ENCODE results near the gene BAHD1.

Gene BAHD1

GRCh38 chr15:40493089-40493840, 52.5 kb downstream of the BAHD1 start:
- Histone ChIP-seq H3K27ac (ENCODE audit: low read length) (no peak overlapping the region), H3K27me3 (ENCODE audit: low read depth, low read length) (no peaks in the 10 kb centered on the region), H3K4me1 (ENCODE audit: control insufficient read depth in 1 of 2, insufficient read depth in 2 of 2, low read length in 2 of 2) (no peaks in the 10 kb centered on the region), H3K4me3 (ENCODE audit: low read depth in 1 of 2, low read length in 2 of 2) (no peak overlapping the region), H3K9me3 (ENCODE audit: control insufficient read depth in 1 of 2, low read length in 2 of 2) (no peaks in the 10 kb centered on the region), H3K36me3 (ENCODE audit: control insufficient read depth in 1 of 2, insufficient read depth in 2 of 2, low read length in 2 of 2) (no peaks in the 10 kb centered on the region)

GRCh38 chr15:40495516-40495915, 54.8 kb downstream of the BAHD1 start:
- Histone ChIP-seq H3K27ac (ENCODE audit: low read length) (no peak overlapping the region), H3K27me3 (ENCODE audit: low read depth, low read length) (no peaks in the 10 kb centered on the region), H3K9me3 (ENCODE audit: control insufficient read depth in 1 of 2, low read length in 2 of 2) (no peaks in the 10 kb centered on the region), H3K4me1 (ENCODE audit: control insufficient read depth in 1 of 2, insufficient read depth in 2 of 2, low read length in 2 of 2) (no peaks in the 10 kb centered on the region), H3K4me3 (ENCODE audit: low read depth in 1 of 2, low read length in 2 of 2) (no peak overlapping the region), H3K36me3 (ENCODE audit: control insufficient read depth in 1 of 2, insufficient read depth in 2 of 2, low read length in 2 of 2) (no peaks in the 10 kb centered on the region)

GRCh38 chr15:40498418-40498817, 57.7 kb downstream of the BAHD1 start:
- H3K4me3 ChIP-seq (ENCODE audit: low read depth in 1 of 2, low read length in 2 of 2), result no peak overlapping the region
- H3K9me3 ChIP-seq (ENCODE audit: control insufficient read depth in 1 of 2, low read length in 2 of 2), result no peaks in the 10 kb centered on the region
- no peaks in the 10 kb centered on the region for H3K27me3 ChIP-seq (ENCODE audit: low read depth, low read length)
- no peak overlapping the region for H3K27ac ChIP-seq (ENCODE audit: low read length)
- no peaks in the 10 kb centered on the region for H3K4me1 ChIP-seq (ENCODE audit: control insufficient read depth in 1 of 2, insufficient read depth in 2 of 2, low read length in 2 of 2)
- H3K36me3 ChIP-seq (ENCODE audit: control insufficient read depth in 1 of 2, insufficient read depth in 2 of 2, low read length in 2 of 2), result no peaks in the 10 kb centered on the region

- Histone ChIP-seq H3K9me3 (ENCODE audit: control insufficient read depth in 1 of 2, low read length in 2 of 2) (no peaks in the 10 kb centered on the region), H3K36me3 (ENCODE audit: control insufficient read depth in 1 of 2, insufficient read depth in 2 of 2, low read length in 2 of 2) (no peaks in the 10 kb centered on the region), H3K27me3 (ENCODE audit: low read depth, low read length) (no peaks in the 10 kb centered on the region), H3K27ac (ENCODE audit: low read length) (no peak overlapping the region), H3K4me3 (ENCODE audit: low read depth in 1 of 2, low read length in 2 of 2) (no peak overlapping the region), H3K4me1 (ENCODE audit: control insufficient read depth in 1 of 2, insufficient read depth in 2 of 2, low read length in 2 of 2) (no peaks in the 10 kb centered on the region)
These were observed 58.1 kb downstream of the BAHD1 start for GRCh38 chr15:40498891-40499290.

GRCh38 chr15:40499931-40500330, 59.2 kb downstream of the BAHD1 start:
- Histone ChIP-seq H3K4me3 (ENCODE audit: low read depth in 1 of 2, low read length in 2 of 2) (no peak overlapping the region), H3K36me3 (ENCODE audit: control insufficient read depth in 1 of 2, insufficient read depth in 2 of 2, low read length in 2 of 2) (no peaks in the 10 kb centered on the region), H3K27ac (ENCODE audit: low read length) (no peak overlapping the region), H3K27me3 (ENCODE audit: low read depth, low read length) (no peaks in the 10 kb centered on the region), H3K4me1 (ENCODE audit: control insufficient read depth in 1 of 2, insufficient read depth in 2 of 2, low read length in 2 of 2) (no peaks in the 10 kb centered on the region), H3K9me3 (ENCODE audit: control insufficient read depth in 1 of 2, low read length in 2 of 2) (no peaks in the 10 kb centered on the region)

- no peaks in the 10 kb centered on the region for H3K4me1 ChIP-seq (ENCODE audit: control insufficient read depth in 1 of 2, insufficient read depth in 2 of 2, low read length in 2 of 2)
- H3K27me3 ChIP-seq (ENCODE audit: low read depth, low read length), result no peaks in the 10 kb centered on the region
- H3K27ac ChIP-seq (ENCODE audit: low read length), result no peak overlapping the region
- no peaks in the 10 kb centered on the region for H3K36me3 ChIP-seq (ENCODE audit: control insufficient read depth in 1 of 2, insufficient read depth in 2 of 2, low read length in 2 of 2)
- H3K4me3 ChIP-seq (ENCODE audit: low read depth in 1 of 2, low read length in 2 of 2), result no peak overlapping the region
- no peaks in the 10 kb centered on the region for H3K9me3 ChIP-seq (ENCODE audit: control insufficient read depth in 1 of 2, low read length in 2 of 2)
These were observed 60.0 kb downstream of the BAHD1 start for GRCh38 chr15:40500568-40501330.

- H3K27me3 ChIP-seq (ENCODE audit: low read depth, low read length), result no peaks in the 10 kb centered on the region
- H3K9me3 ChIP-seq (ENCODE audit: control insufficient read depth in 1 of 2, low read length in 2 of 2), result no peaks in the 10 kb centered on the region
- H3K27ac ChIP-seq (ENCODE audit: low read length), result no peak overlapping the region
- no peaks in the 10 kb centered on the region for H3K4me1 ChIP-seq (ENCODE audit: control insufficient read depth in 1 of 2, insufficient read depth in 2 of 2, low read length in 2 of 2)
- H3K36me3 ChIP-seq (ENCODE audit: control insufficient read depth in 1 of 2, insufficient read depth in 2 of 2, low read length in 2 of 2), result no peaks in the 10 kb centered on the region
- H3K4me3 ChIP-seq (ENCODE audit: low read depth in 1 of 2, low read length in 2 of 2), result no peak overlapping the region
These were observed 60.7 kb downstream of the BAHD1 start for GRCh38 chr15:40501487-40501886.

GRCh38 chr15:40506964-40507571, 66.3 kb downstream of the BAHD1 start:
- Histone ChIP-seq H3K4me3 (ENCODE audit: low read depth in 1 of 2, low read length in 2 of 2) (peak overlapping the region in 1 of 2 donors; percentile 48), H3K36me3 (ENCODE audit: control insufficient read depth in 1 of 2, insufficient read depth in 2 of 2, low read length in 2 of 2) (no peaks in the 10 kb centered on the region), H3K9me3 (ENCODE audit: control insufficient read depth in 1 of 2, low read length in 2 of 2) (no peaks in the 10 kb centered on the region), H3K4me1 (ENCODE audit: control insufficient read depth in 1 of 2, insufficient read depth in 2 of 2, low read length in 2 of 2) (no peaks in the 10 kb centered on the region), H3K27ac (ENCODE audit: low read length) (no peak overlapping the region), H3K27me3 (ENCODE audit: low read depth, low read length) (no peaks in the 10 kb centered on the region)

- H3K4me3 ChIP-seq (ENCODE audit: low read depth in 1 of 2, low read length in 2 of 2), result no peak overlapping the region
- H3K36me3 ChIP-seq (ENCODE audit: control insufficient read depth in 1 of 2, insufficient read depth in 2 of 2, low read length in 2 of 2), result no peaks in the 10 kb centered on the region
- H3K9me3 ChIP-seq (ENCODE audit: control insufficient read depth in 1 of 2, low read length in 2 of 2), result no peaks in the 10 kb centered on the region
- no peak overlapping the region for H3K27ac ChIP-seq (ENCODE audit: low read length)
- H3K4me1 ChIP-seq (ENCODE audit: control insufficient read depth in 1 of 2, insufficient read depth in 2 of 2, low read length in 2 of 2), result no peaks in the 10 kb centered on the region
- H3K27me3 ChIP-seq (ENCODE audit: low read depth, low read length), result no peaks in the 10 kb centered on the region
These were observed 67.5 kb downstream of the BAHD1 start for GRCh38 chr15:40508216-40508615.

GRCh38 chr15:40510201-40510600, 69.4 kb downstream of the BAHD1 start:
- H3K4me1 ChIP-seq (ENCODE audit: control insufficient read depth in 1 of 2, insufficient read depth in 2 of 2, low read length in 2 of 2), result no peaks in the 10 kb centered on the region
- no peak overlapping the region for H3K27ac ChIP-seq (ENCODE audit: low read length)
- H3K36me3 ChIP-seq (ENCODE audit: control insufficient read depth in 1 of 2, insufficient read depth in 2 of 2, low read length in 2 of 2), result no peaks in the 10 kb centered on the region
- H3K9me3 ChIP-seq (ENCODE audit: control insufficient read depth in 1 of 2, low read length in 2 of 2), result no peaks in the 10 kb centered on the region
- no peaks in the 10 kb centered on the region for H3K27me3 ChIP-seq (ENCODE audit: low read depth, low read length)
- H3K4me3 ChIP-seq (ENCODE audit: low read depth in 1 of 2, low read length in 2 of 2), result no peak overlapping the region

GRCh38 chr15:40511093-40511471, 70.3 kb downstream of the BAHD1 start:
- H3K4me1 ChIP-seq (ENCODE audit: control insufficient read depth in 1 of 2, insufficient read depth in 2 of 2, low read length in 2 of 2), result no peaks in the 10 kb centered on the region
- H3K27ac ChIP-seq (ENCODE audit: low read length), result no peak overlapping the region
- H3K36me3 ChIP-seq (ENCODE audit: control insufficient read depth in 1 of 2, insufficient read depth in 2 of 2, low read length in 2 of 2), result no peaks in the 10 kb centered on the region
- H3K9me3 ChIP-seq (ENCODE audit: control insufficient read depth in 1 of 2, low read length in 2 of 2), result no peaks in the 10 kb centered on the region
- H3K27me3 ChIP-seq (ENCODE audit: low read depth, low read length), result no peaks in the 10 kb centered on the region
- H3K4me3 ChIP-seq (ENCODE audit: low read depth in 1 of 2, low read length in 2 of 2), result peak overlapping the region; percentile 57 to 70

Measured in muscle layer of duodenum (tissue), 2 donors.